GM23338 (cell line): ENCODE results near the gene TULP4. TPM values are rescaled to one million over a fixed set of nuclear protein-coding genes. Genes with fewer than 3 reads are reported as not detected.
"Not testable (repeated sequence)": the region's sequence is repeated elsewhere in the genome, so short reads cannot be mapped to it uniquely, and the experiment has no call there.

Experiments used
- ATAC-seq: fragments of 200-7000 bp; cut with Tn5 transposase; 3 replicates; pipeline ENCODE4 v1.9.1; 2020
- DNase-seq: peaks from one replicate; pipeline ENCODE4 v3.0.0-alpha.2; 2015; ENCODE audit warnings: low spot score
- H2AFZ ChIP-seq: fragments of 200-600 bp; sonication (generic); 2 replicates; pipeline ENCODE4 v1.8.0; 2016; ENCODE audit warnings: antibody characterized with exemption, mild to moderate bottlenecking, moderate library complexity
- H3F3A ChIP-seq: fragments of 200-600 bp; sonication (generic); replicated peaks from 2 replicates; pipeline ENCODE4 v1.8.0; 2017; ENCODE audit warnings: antibody characterized with exemption, mixed run types, low read depth
- H3K27ac ChIP-seq: fragments of 200-600 bp; sonication (generic); 2 replicates; pipeline ENCODE4 v1.6.1; 2016; ENCODE audit warnings: low read depth
- H3K27me3 ChIP-seq: fragments of 200-600 bp; sonication (generic); 2 replicates; pipeline ENCODE4 v1.8.0; 2016; ENCODE audit warnings: mild to moderate bottlenecking, mixed run types, moderate library complexity; ENCODE audit not compliant: insufficient read depth
- H3K36me3 ChIP-seq: fragments of 200-600 bp; sonication (generic); 2 replicates; pipeline ENCODE4 v1.8.0; 2016; ENCODE audit warnings: mild to moderate bottlenecking; ENCODE audit not compliant: insufficient read depth
- H3K4me1 ChIP-seq: fragments of 200-600 bp; sonication (generic); 2 replicates; pipeline ENCODE4 v1.8.0; 2016; ENCODE audit warnings: mild to moderate bottlenecking, moderate library complexity; ENCODE audit not compliant: insufficient read depth
- H3K4me2 ChIP-seq: fragments of 200-600 bp; sonication (generic); 2 replicates; pipeline ENCODE4 v1.7.1; 2017; ENCODE audit warnings: mixed run types
- H3K4me3 ChIP-seq: fragments of 200-600 bp; sonication (generic); 2 replicates; pipeline ENCODE4 v1.6.1; 2016; ENCODE audit warnings: mixed run types
- H3K79me2 ChIP-seq: fragments of 200-600 bp; sonication (generic); replicated peaks from 2 replicates; pipeline ENCODE4 v1.8.0; 2017; ENCODE audit warnings: mild to moderate bottlenecking; ENCODE audit not compliant: insufficient read depth
- H3K9me2 ChIP-seq: fragments of 200-600 bp; sonication (generic); 2 replicates; pipeline ENCODE4 v1.8.0; 2017; ENCODE audit not compliant: insufficient read depth
- H4K20me1 ChIP-seq: fragments of 200-600 bp; sonication (generic); replicated peaks from 2 replicates; pipeline ENCODE4 v1.8.0; 2017; ENCODE audit warnings: mild to moderate bottlenecking; ENCODE audit not compliant: insufficient read depth
- H3K27ac Mint-ChIP-seq: 2 replicates; pipeline ENCODE4 v1.8.0; 2020; ENCODE audit warnings: inconsistent platforms, mild to moderate bottlenecking, moderate library complexity, mixed read lengths
- H3K27me3 Mint-ChIP-seq: 3 replicates; pipeline ENCODE4 v1.8.0; 2022; ENCODE audit warnings: low read depth, mild to moderate bottlenecking, moderate library complexity, mixed read lengths, inconsistent platforms; ENCODE audit not compliant: insufficient read depth, poor library complexity
- H3K36me3 Mint-ChIP-seq: 3 replicates; pipeline ENCODE4 v1.8.0; 2021; ENCODE audit warnings: low read depth, mild to moderate bottlenecking, inconsistent platforms, moderate library complexity, mixed read lengths
- H3K4me1 Mint-ChIP-seq: 3 replicates; pipeline ENCODE4 v1.8.0; 2020; ENCODE audit warnings: mild to moderate bottlenecking, inconsistent platforms, mixed read lengths
- H3K4me3 Mint-ChIP-seq: 3 replicates; pipeline ENCODE4 v1.8.0; 2021; ENCODE audit warnings: moderate library complexity, mild to moderate bottlenecking, inconsistent platforms, mixed read lengths
- H3K9me3 Mint-ChIP-seq: 3 replicates; pipeline ENCODE4 v1.8.0; 2020; ENCODE audit warnings: moderate library complexity, mild to moderate bottlenecking, inconsistent platforms, mixed read lengths
- CTCF ChIP-seq, 2 experiments: fragments of 200-600 bp in 1 of 2; sonication (generic) in 1 of 2; conservative IDR thresholded peaks; 2 replicates each; pipeline versions ENCODE4 v1.5.1 to v1.6.1; 2016 to 2017; ENCODE audit warnings: antibody characterized with exemption in 2 of 2, low read depth in 2 of 2, mild to moderate bottlenecking in 2 of 2, moderate library complexity in 1 of 2
- EZH2 ChIP-seq: fragments of 200-600 bp; sonication (generic); IDR thresholded peaks from one replicate; pipeline ENCODE4 v1.8.0; 2017; ENCODE audit warnings: antibody characterized with exemption, mild to moderate bottlenecking, low read depth; ENCODE audit not compliant: unreplicated experiment
- JUNB ChIP-seq: IDR thresholded peaks from one replicate; pipeline ENCODE4 v1.6.1; 2016; ENCODE audit warnings: antibody characterized with exemption; ENCODE audit not compliant: unreplicated experiment
- ZNF331 ChIP-seq: fragments of 250-450 bp; sonication (Bioruptor Pico); IDR thresholded peaks from 2 replicates; pipeline ENCODE4 v1.5.0; 2020; ENCODE audit warnings: low read depth, mild to moderate bottlenecking, moderate library complexity
- polyA plus RNA-seq: library from polyadenylated mRNA; unstranded; fragments of >200 nt; fragmentation: Nextera tagmentation; extraction: Ambion mirVana; gene quantifications from 2 replicates; pipeline ENCODE4 v1.2.1, GENCODE V29; 2016
- total RNA-seq: library from RNA; depleted of rRNA; stranded (reverse); fragments of >200 nt; shearing (Covaris generic); gene quantifications from 2 replicates; pipeline ENCODE4 v1.2.3, GENCODE V29; 2014
- TF ChIP-seq, protein P1 (sequence below): fragments of 250-450 bp; sonication (Bioruptor Pico); IDR thresholded peaks from 2 replicates; pipeline ENCODE4 v1.5.0; 2020; ENCODE audit warnings: mild to moderate bottlenecking, moderate library complexity

The TULP4 gene
- total and polyA plus RNA-seq, 2 experiments from 2014 or later = 31.2 to 50.2 TPM

GRCh38 chr6:158556113-158556512, 243.8 kb downstream of the TULP4 start (continued):
- TF ChIP-seq, protein P1, sequence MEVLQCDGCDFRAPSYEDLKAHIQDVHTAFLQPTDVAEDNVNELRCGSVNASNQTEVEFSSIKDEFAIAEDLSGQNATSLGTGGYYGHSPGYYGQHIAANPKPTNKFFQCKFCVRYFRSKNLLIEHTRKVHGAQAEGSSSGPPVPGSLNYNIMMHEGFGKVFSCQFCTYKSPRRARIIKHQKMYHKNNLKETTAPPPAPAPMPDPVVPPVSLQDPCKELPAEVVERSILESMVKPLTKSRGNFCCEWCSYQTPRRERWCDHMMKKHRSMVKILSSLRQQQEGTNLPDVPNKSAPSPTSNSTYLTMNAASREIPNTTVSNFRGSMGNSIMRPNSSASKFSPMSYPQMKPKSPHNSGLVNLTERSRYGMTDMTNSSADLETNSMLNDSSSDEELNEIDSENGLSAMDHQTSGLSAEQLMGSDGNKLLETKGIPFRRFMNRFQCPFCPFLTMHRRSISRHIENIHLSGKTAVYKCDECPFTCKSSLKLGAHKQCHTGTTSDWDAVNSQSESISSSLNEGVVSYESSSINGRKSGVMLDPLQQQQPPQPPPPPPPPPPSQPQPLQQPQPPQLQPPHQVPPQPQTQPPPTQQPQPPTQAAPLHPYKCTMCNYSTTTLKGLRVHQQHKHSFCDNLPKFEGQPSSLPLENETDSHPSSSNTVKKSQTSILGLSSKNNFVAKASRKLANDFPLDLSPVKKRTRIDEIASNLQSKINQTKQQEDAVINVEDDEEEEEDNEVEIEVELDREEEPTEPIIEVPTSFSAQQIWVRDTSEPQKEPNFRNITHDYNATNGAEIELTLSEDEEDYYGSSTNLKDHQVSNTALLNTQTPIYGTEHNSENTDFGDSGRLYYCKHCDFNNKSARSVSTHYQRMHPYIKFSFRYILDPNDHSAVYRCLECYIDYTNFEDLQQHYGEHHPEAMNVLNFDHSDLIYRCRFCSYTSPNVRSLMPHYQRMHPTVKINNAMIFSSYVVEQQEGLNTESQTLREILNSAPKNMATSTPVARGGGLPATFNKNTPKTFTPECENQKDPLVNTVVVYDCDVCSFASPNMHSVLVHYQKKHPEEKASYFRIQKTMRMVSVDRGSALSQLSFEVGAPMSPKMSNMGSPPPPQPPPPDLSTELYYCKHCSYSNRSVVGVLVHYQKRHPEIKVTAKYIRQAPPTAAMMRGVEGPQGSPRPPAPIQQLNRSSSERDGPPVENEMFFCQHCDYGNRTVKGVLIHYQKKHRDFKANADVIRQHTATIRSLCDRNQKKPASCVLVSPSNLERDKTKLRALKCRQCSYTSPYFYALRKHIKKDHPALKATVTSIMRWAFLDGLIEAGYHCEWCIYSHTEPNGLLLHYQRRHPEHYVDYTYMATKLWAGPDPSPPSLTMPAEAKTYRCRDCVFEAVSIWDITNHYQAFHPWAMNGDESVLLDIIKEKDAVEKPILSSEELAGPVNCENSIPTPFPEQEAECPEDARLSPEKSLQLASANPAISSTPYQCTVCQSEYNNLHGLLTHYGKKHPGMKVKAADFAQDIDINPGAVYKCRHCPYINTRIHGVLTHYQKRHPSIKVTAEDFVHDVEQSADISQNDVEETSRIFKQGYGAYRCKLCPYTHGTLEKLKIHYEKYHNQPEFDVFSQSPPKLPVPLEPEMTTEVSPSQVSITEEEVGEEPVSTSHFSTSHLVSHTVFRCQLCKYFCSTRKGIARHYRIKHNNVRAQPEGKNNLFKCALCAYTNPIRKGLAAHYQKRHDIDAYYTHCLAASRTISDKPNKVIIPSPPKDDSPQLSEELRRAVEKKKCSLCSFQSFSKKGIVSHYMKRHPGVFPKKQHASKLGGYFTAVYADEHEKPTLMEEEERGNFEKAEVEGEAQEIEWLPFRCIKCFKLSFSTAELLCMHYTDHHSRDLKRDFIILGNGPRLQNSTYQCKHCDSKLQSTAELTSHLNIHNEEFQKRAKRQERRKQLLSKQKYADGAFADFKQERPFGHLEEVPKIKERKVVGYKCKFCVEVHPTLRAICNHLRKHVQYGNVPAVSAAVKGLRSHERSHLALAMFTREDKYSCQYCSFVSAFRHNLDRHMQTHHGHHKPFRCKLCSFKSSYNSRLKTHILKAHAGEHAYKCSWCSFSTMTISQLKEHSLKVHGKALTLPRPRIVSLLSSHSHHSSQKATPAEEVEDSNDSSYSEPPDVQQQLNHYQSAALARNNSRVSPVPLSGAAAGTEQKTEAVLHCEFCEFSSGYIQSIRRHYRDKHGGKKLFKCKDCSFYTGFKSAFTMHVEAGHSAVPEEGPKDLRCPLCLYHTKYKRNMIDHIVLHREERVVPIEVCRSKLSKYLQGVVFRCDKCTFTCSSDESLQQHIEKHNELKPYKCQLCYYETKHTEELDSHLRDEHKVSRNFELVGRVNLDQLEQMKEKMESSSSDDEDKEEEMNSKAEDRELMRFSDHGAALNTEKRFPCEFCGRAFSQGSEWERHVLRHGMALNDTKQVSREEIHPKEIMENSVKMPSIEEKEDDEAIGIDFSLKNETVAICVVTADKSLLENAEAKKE (CRISPR knock-in tag) = no peak

DNA sequence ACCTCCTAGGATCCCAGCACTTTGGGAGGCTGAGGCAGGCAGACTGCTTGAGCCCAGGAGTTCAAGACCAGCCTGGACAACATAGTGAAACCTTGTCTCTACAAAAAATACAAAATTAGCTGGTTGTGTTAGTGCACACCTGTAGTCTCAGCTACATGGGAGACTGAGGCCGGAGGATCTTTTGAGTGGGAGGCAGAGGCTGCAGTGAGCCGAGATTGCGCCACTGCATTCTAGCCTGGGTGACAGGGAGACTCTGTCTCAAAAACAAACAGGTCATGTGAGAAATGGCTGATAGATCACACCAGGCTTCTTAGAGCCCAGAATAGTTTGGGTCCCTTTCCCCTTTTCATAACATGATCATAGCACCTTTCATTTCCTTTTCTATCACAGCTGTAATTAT, 244.8 kb downstream of the TULP4 start:
- Mint-ChIP-seq H3K4me1 (peaks cover 20% of the 10 kb centered on the region), H3K27me3 (peaks cover 12% of the 10 kb centered on the region)
- DNase-seq, H3K27ac Mint-ChIP-seq, H2AFZ ChIP-seq, H3K27me3 ChIP-seq, ATAC-seq, H3K27ac ChIP-seq, H4K20me1 ChIP-seq, H3F3A ChIP-seq, H3K9me3 Mint-ChIP-seq, H3K4me3 ChIP-seq, H3K4me3 Mint-ChIP-seq, H3K36me3 Mint-ChIP-seq, H3K4me2 ChIP-seq, H3K9me2 ChIP-seq, H3K36me3 ChIP-seq: not testable (repeated sequence)
- Histone ChIP-seq H3K79me2 (peaks cover 17% of the 10 kb centered on the region), H3K4me1 (peaks cover 11% of the 10 kb centered on the region)

GRCh38 chr6:158557927-158558326, 245.7 kb downstream of the TULP4 start:
- Mint-ChIP-seq H3K9me3 (no peaks in the 10 kb centered on the region), H3K27me3 (peaks cover 12% of the 10 kb centered on the region), H3K4me1 (peaks cover 20% of the 10 kb centered on the region), H3K36me3 (peaks cover 2% of the 10 kb centered on the region; the same call in 2 of the 3 replicates), H3K4me3 (no peak overlapping the region), H3K27ac (no peak overlapping the region)
- Histone ChIP-seq H3K4me3 (no peak overlapping the region), H2AFZ (no peak overlapping the region), H3K36me3 (no peaks in the 10 kb centered on the region), H3F3A (peaks cover 8% of the 10 kb centered on the region; the same call in 1 of the 2 replicates), H3K27me3 (no peaks in the 10 kb centered on the region), H3K9me2 (no peaks in the 10 kb centered on the region), H3K4me2 (no peak overlapping the region), H4K20me1 (peaks cover 17% of the 10 kb centered on the region; the same call in 1 of the 2 replicates), H3K79me2 (peaks cover 25% of the 10 kb centered on the region), H3K27ac (no peak overlapping the region), H3K4me1 (peaks cover 11% of the 10 kb centered on the region)
- DNase-seq (no peak), ATAC-seq (no peak)
- TF ChIP-seq CTCF (conservative IDR thresholded peaks at IDR 0.05; ENCODE audit: low read depth in 2 of 2) (no peak), EZH2 (no peak), JUNB (no peak), ZNF331 (CRISPR knock-in tag) (no peak)
